K562 (cell line): ENCODE results near the gene COMMD9. TPM values are rescaled to one million over a fixed set of nuclear protein-coding genes. Genes with fewer than 3 reads are reported as not detected.

Experiments
- ATAC-seq: fragments of 200-7000 bp; cut with Tn5 transposase; 3 replicates; pipeline ENCODE4 v1.9.1; 2020; ENCODE audit warnings: moderate library complexity
- BruUV-seq: library from RNA; stranded (reverse); fragments of 400-500 nt; replicated peaks from 2 replicates; lab custom pipeline; 2021; lab: Mats Ljungman, UMichigan
- CTCF ChIA-PET: fragments of 300-600 bp; formaldehyde crosslinking; extraction: SDS; loops from one replicate; lab custom pipeline; 2021; ENCODE audit warnings: low intra/inter-chr PET ratio; lab: Yijun Ruan, JAX
- POLR2A ChIA-PET: fragments of 300-600, 350-650 bp; sonication (Branson Sonifier 250); formaldehyde crosslinking; extraction: SDS; loops from one replicate; lab custom pipeline; 2021; ENCODE audit warnings: antibody characterized with exemption, inconsistent platforms; lab: Yijun Ruan, JAX
- DNase-seq, 4 experiments: peaks; one replicate each; pipeline versions ENCODE4 v3.0.0 to v3.0.0-alpha.2; 2011 to 2018; ENCODE audit warnings: low spot score in 3 of 4, mixed read lengths in 3 of 4; ENCODE audit errors: extremely low read depth in 1 of 4
- FAIRE-seq: peaks from 2 replicates; lab custom pipeline; 2011; peaks lifted over from hg19 to GRCh38; lab: Jason Lieb, UNC
- H2AFZ ChIP-seq: 2 replicates; pipeline ENCODE4 v1.6.0; 2011; ENCODE audit warnings: low read depth, low read length, control low read depth, inconsistent platforms
- H3K27ac ChIP-seq: fragments of 200-600 bp; 3 replicates; pipeline ENCODE4 v1.8.0; 2011; ENCODE audit warnings: low read depth, mild to moderate bottlenecking, control low read depth, inconsistent platforms, low read length, moderate library complexity, mixed read lengths; ENCODE audit errors: extremely low read depth
- H3K27me3 ChIP-seq, 2 experiments: fragments of 300-600 bp in 1 of 2; 2 replicates in 1 of 2; 3 replicates in 1 of 2; pipeline versions ENCODE4 v1.6.0 to v1.8.0; 2011; ENCODE audit warnings: inconsistent platforms in 2 of 2, low read length in 2 of 2, mild to moderate bottlenecking in 1 of 2, mixed read lengths in 1 of 2, moderate library complexity in 1 of 2; ENCODE audit not compliant: control insufficient read depth in 2 of 2, insufficient read depth in 2 of 2
- H3K36me3 ChIP-seq: fragments of 300-600 bp; 3 replicates; pipeline ENCODE4 v1.8.0; 2011; ENCODE audit warnings: mild to moderate bottlenecking, low read length, inconsistent platforms; ENCODE audit not compliant: control insufficient read depth, insufficient read depth
- H3K4me1 ChIP-seq, 2 experiments: fragments of 200-600 bp in 1 of 2; replicated peaks in 1 of 2; 2 replicates in 1 of 2; 3 replicates in 1 of 2; pipeline versions ENCODE4 v1.5.1 to v1.8.0; 2011; ENCODE audit warnings: inconsistent platforms in 2 of 2, low read length in 2 of 2, mild to moderate bottlenecking in 1 of 2, mixed read lengths in 1 of 2, moderate library complexity in 1 of 2; ENCODE audit not compliant: control insufficient read depth in 2 of 2, insufficient read depth in 2 of 2
- H3K4me2 ChIP-seq: 2 replicates; pipeline ENCODE4 v1.6.1; 2011; ENCODE audit warnings: low read length, control low read depth, inconsistent platforms, mixed read lengths; ENCODE audit not compliant: insufficient read depth
- H3K4me3 ChIP-seq: fragments of 200-600 bp; sonication (generic), shearing (Covaris generic); 2 replicates; pipeline ENCODE4 v1.5.1; 2016; ENCODE audit warnings: control low read depth, inconsistent platforms
- H3K79me2 ChIP-seq: fragments of 200-600 bp; 3 replicates; pipeline ENCODE4 v1.8.0; 2011; ENCODE audit warnings: low read length, inconsistent platforms; ENCODE audit not compliant: control insufficient read depth, insufficient read depth
- H3K9ac ChIP-seq, 2 experiments: 2 replicates each; pipeline versions ENCODE4 v1.6.0 to v1.6.1; 2011; ENCODE audit warnings: low read depth in 2 of 2, low read length in 2 of 2, control low read depth in 1 of 2, inconsistent platforms in 1 of 2, mild to moderate bottlenecking in 1 of 2, mixed read lengths in 1 of 2; ENCODE audit not compliant: insufficient read depth in 1 of 2
- H3K9me1 ChIP-seq: one replicate; pipeline ENCODE4 v1.6.0; 2011; ENCODE audit warnings: inconsistent platforms, mild to moderate bottlenecking, low read length, moderate library complexity; ENCODE audit not compliant: control insufficient read depth, insufficient read depth
- H3K9me3 ChIP-seq: replicated peaks from 2 replicates; pipeline ENCODE4 v1.5.1; 2011; ENCODE audit warnings: low read depth, low read length, inconsistent platforms; ENCODE audit not compliant: control insufficient read depth, insufficient read depth
- H4K20me1 ChIP-seq: replicated peaks from 2 replicates; pipeline ENCODE4 v1.6.1; 2011; ENCODE audit warnings: low read length, inconsistent platforms, mixed read lengths; ENCODE audit not compliant: control insufficient read depth, insufficient read depth
- ARNT ChIP-seq, 2 experiments: fragments of 450-650 bp; IDR thresholded peaks; 2 replicates each; pipeline ENCODE4 v1.6.1; 2016; ENCODE audit warnings: mild to moderate bottlenecking in 1 of 2
- MLX ChIP-seq, 2 experiments: fragments of 450-650 bp in 1 of 2; sonication (generic) in 1 of 2; formaldehyde crosslinking; conservative IDR thresholded peaks; 2 replicates each; pipeline versions ENCODE4 v1.4.0 to v1.8.1; 2020 to 2022; ENCODE audit warnings: mild to moderate bottlenecking in 1 of 2, missing genetic modification reagents in 1 of 2
- NFIX ChIP-seq: fragments of 250-450 bp; sonication (Bioruptor Pico); IDR thresholded peaks from 2 replicates; pipeline ENCODE4 v1.4.0; 2020; ENCODE audit warnings: low read depth, mild to moderate bottlenecking, moderate library complexity
- PKNOX1 ChIP-seq: fragments of 450-650 bp; IDR thresholded peaks from 2 replicates; pipeline ENCODE4 v1.6.1; 2016
- RFX1 ChIP-seq: fragments of 450-650 bp; IDR thresholded peaks from 2 replicates; pipeline ENCODE4 v1.6.1; 2016; ENCODE audit warnings: mild to moderate bottlenecking, moderate library complexity
- SRSF3 ChIP-seq: fragments of 200-400 bp; formaldehyde crosslinking; IDR thresholded peaks from 2 replicates; pipeline ENCODE4 v1.6.1; 2016; ENCODE audit warnings: mild to moderate bottlenecking, low read length, moderate library complexity; ENCODE audit not compliant: insufficient read depth
- TGIF2 ChIP-seq: sonication (generic); formaldehyde crosslinking; IDR thresholded peaks from 2 replicates; pipeline ENCODE4 v1.8.1; 2022; ENCODE audit warnings: mild to moderate bottlenecking, missing genetic modification reagents, moderate library complexity
- ZNF280A ChIP-seq: fragments of 450-650 bp; IDR thresholded peaks from 2 replicates; pipeline ENCODE4 v1.6.1; 2018; ENCODE audit warnings: mild to moderate bottlenecking, low read depth; ENCODE audit not compliant: partially characterized antibody
- WGBS: fragments of 100-300 bp; shearing (Covaris generic); methylation state at CpG from one replicate; pipeline ENCODE4 v1.1.6; 2016; ENCODE audit warnings: low coverage, mixed read lengths; ENCODE audit not compliant: insufficient coverage; ENCODE audit errors: missing lambda C conversion rate; 5-methylcytosine and 5-hydroxymethylcytosine counted together
- in situ Hi-C: fragments of 300-500 bp; cut with MboI; formaldehyde crosslinking; loops from 4 replicates; pipeline ENCODE4 v1.15.0; 2018; ENCODE audit warnings: inconsistent platforms, mixed read lengths
- intact Hi-C: fragments of 100-400 bp; cut with micrococcal nuclease; formaldehyde crosslinking; loops from 2 replicates; pipeline ENCODE4 v1.14.2; 2022
- polyA plus RNA-seq, 8 experiments: library from polyadenylated mRNA; depleted of rRNA in 4 of 8; stranded (reverse) in 5 of 8; unstranded in 3 of 8; fragments of >200 nt; fragmentation: Nextera tagmentation in 2 of 8; fragmentation: Illumina TruSeq in 1 of 8; extraction: Ambion mirVana in 2 of 8; extraction: Trizol in 1 of 8; gene quantifications; 2 replicates each; pipeline versions ENCODE4 v1.2.1 to v1.2.3, GENCODE V29; 2011 to 2014; ENCODE audit warnings: inconsistent platforms in 1 of 8, missing spikeins in 1 of 8
- total RNA-seq, 7 experiments: library from RNA; depleted of rRNA in 6 of 7; stranded (reverse); fragments of >200 nt in 6 of 7; fragmentation: Illumina TruSeq in 2 of 7; extraction: Trizol in 2 of 7; gene quantifications; 2 replicates each; pipeline versions ENCODE4 v1.2.1 to v1.2.3, GENCODE V29; 2011 to 2021; ENCODE audit warnings: low replicate concordance in 1 of 7

The COMMD9 gene
- total and polyA plus RNA-seq, 9 of the 15 experiments (the other 6 are each of a cell fraction or from before 2014, with no cell fraction given) = 27.3 to 121 (median 48.0) TPM

GRCh38 chr11:36273110-36273509 is 16.1 kb downstream of the COMMD9 start:
- Histone ChIP-seq H3K9me3 (no peaks in the 10 kb centered on the region), H3K9me1 (peaks cover 2% of the 10 kb centered on the region), H3K4me2 (no peak overlapping the region), H3K9ac (no peak overlapping the region), H3K4me1 (no peaks in the 10 kb centered on the region), H3K27me3 (no peaks in the 10 kb centered on the region), H3K27ac (no peak overlapping the region), H3K4me3 (no peak overlapping the region)
- ChIA-PET POLR2A (interaction anchor here (0.6 kb wide), 1 partner anchor 259 kb away, joined by 3 read pairs; no protein-coding TSS in a partner anchor), CTCF (interaction anchor here (0.6 kb wide), 1 partner anchor 200 kb away, joined by 3 read pairs; no protein-coding TSS in a partner anchor)
- in situ Hi-C loops = no loop called here
- no peak for FAIRE-seq
- DNase-seq = no peak
- TF ChIP-seq ZNF280A = no peak
- no peak for TF ChIP-seq TGIF2 (CRISPR knock-in tag)
- TF ChIP-seq MLX (CRISPR knock-in tag; conservative IDR thresholded peaks at IDR 0.05) = no peak
- no peak for TF ChIP-seq NFIX (CRISPR knock-in tag)
- peak; percentile 58 for TF ChIP-seq RFX1
- no peak for TF ChIP-seq ARNT (IDR thresholded peaks at IDR 0.05)
- TF ChIP-seq SRSF3 = no peak
- TF ChIP-seq PKNOX1 = peak; percentile 32; the same call in 1 of the 2 replicates
- TF ChIP-seq, all 486 proteins: peak for 2
- Histone ChIP-seq H3K36me3 (no peaks in the 10 kb centered on the region), H4K20me1 (no peaks in the 10 kb centered on the region; the same call in 1 of the 2 replicates), H2AFZ (no peak overlapping the region), H3K79me2 (no peaks in the 10 kb centered on the region)
- ATAC-seq = no peak
- 62% methylated on average over 3 of the region's 3 CpGs for WGBS
- BruUV-seq = no TSS peak
- intact Hi-C loops = no loop called here
